ENCODE results near the gene A4GNT.
"Not testable (repeated sequence)": the region's sequence is repeated elsewhere in the genome, so short reads cannot be mapped to it uniquely, and the experiment has no call there.

A4GNT gene

DNA sequence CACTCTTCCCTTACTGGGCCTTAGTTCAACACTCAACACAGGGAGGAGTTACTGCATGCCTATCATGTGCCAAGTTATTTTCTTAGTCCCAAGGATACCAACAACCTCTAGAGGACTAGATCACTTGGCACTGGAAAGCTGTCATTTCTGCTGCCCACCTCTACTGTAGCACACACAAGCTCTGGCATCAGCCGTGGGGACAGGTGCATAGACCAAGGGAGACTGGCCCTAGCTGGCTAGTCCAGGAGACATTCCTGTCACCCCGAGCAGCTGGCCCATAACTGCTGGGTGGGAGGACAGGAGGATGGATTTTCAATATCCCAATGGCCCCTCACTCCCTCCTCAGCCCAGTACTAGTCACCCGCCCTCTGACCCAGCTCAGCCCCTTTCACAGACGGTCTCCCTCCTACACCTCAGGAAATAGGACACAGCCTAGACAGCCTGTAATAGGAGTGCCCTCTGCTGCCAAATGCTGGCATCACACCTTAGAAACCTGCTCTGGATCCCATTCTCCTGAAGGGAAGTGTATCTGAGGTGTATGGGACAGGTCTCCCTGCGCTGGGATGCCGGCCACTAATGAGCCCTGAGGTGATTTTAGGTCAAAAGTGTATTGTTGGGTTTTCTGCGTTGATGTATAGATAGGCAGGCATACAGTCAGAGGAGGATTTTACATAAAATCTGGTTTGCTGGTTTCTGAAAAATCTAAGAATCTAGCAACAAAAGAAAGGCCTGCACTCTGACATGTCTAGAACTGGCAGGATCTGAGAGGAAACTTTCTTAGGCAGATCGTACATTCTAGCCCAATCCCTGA lies 13.4 kb downstream of the A4GNT start:
- DNase-seq (ENCODE audit: low read depth) = peak; percentile 38

GRCh38 chr3:138114988-138115971 lies 16.9 kb downstream of the A4GNT start, which contains the start of gene DZIP1L:
Gene DZIP1L (minus strand): TSS chr3:138115608. CDS start chr3:138103971, 11,637 bp downstream.
- no peak for DNase-seq (ENCODE audit: low read depth)

DNA sequence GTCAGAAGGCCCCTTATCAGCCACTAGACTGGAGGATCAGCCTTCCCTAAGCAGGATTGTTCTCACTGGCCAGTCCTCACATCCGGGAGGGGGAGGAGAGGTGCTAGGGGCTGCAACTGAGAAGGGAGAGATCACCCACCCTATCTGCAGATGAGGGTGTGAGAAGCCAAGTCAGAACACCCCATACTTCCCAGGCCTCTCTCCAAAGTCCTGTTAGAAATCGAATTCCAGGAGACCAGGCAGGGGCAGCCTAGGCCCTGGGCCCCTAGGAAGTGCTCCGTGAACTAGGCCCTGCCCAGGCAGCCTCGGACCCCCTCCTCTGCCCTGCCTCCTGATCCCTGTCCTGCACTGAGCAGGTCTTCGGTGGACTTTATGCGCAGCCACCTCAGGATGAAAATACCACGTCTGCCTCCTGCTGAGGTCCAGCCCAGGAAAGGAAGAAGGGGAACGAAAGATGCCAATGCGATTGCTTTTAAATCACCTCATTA lies 17.7 kb downstream of the A4GNT start:
- DNase-seq (ENCODE audit: low read depth) = no peak

DNA sequence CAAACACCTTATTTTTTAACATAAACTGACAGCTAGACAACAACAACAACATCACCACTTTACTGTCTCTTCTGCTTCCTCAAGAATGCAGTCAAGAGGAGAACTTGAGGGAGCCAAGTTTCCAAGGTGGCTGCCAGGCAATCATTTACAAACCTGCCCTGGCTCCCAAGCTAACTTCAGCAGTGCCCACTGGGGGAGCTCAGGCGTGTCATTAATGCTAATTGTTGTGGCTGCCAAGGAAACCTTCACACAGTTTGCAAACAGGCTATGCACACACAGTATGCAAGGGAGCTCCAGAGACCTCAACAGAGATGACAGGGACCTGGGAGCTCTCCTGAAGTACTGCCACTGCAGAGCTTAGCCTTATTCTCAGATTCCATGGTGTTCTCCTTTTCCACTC lies 18.9 kb downstream of the A4GNT start:
- DNase-seq (ENCODE audit: low read depth) = no peak

- DNase-seq (ENCODE audit: low read depth) = no peak
Measured at GRCh38 chr3:138112362-138112761, 19.8 kb downstream of the A4GNT start.

DNA sequence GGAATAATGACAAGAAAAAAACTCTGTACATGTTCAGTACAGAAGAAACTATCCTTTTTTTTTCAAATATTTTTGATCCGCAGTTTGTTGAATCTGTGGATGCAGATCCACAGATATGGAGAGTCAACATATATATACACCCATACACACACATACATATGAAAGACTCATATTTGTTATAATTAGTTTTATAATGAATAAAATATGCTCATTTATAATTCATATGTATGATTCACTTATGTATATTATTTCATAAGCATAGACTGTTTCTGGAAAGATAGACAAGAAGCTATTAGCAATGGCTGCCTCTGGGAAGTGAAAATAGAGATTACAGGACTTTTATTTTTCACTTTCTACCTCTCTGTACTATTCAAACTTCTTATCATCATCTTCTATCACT lies 26.6 kb downstream of the A4GNT start:
- DNase-seq (ENCODE audit: low read depth) = no peak

- no peak for DNase-seq (ENCODE audit: low read depth)
Measured at GRCh38 chr3:138103466-138103865, 28.7 kb downstream of the A4GNT start.

- not testable (repeated sequence) for DNase-seq (ENCODE audit: low read depth)
Measured at GRCh38 chr3:138101351-138101940, 30.7 kb downstream of the A4GNT start.

- DNase-seq (ENCODE audit: low read depth) = no peak
Measured at GRCh38 chr3:138099417-138099816, 32.8 kb downstream of the A4GNT start.

DNA sequence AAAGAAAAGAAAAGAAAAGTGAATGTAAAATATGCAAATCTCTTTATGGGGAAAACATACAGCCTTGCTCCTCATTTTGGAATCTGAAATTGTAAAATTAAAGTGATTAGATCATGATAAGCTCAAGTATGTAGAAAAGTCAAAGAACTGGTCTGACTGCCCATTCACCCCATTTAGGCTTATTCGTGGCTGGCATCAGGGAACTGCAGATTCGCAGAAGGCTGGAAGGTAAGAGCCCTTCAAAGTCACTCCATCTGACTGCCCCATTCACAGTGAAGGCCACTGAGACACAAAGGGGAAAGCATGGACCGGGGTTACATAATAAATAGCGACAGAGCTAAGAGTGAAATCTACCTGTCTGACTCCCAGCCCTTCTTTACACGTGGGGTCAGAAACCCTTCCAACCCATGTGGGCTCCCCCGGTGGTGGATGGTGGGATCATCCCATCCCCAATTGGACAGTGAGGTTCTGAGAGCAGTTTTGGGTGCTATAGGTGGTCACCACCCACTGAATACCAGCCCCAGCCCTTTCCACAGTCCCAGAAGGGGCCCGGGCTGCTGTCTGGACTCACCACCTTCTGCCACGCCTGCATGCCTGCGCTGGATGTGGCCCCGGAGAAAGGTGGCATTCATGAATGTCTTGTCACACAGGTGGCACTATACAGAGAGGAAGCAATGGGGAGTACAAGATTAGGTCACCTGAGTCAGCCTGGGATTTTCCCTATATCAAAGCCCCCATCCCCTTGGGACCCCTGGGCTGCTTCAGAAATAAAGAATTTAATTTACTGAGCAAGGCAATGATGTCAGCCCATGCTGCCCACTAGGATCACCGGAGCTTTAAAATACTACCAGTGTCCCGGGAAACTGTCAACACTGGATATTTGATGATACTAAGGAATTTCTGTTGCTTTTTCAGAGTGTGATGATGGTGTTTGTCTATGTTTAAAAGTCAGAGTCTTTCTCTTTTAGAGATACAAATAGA lies 34.7 kb downstream of the A4GNT start:
- DNase-seq (ENCODE audit: low read depth) = no peak

DNA sequence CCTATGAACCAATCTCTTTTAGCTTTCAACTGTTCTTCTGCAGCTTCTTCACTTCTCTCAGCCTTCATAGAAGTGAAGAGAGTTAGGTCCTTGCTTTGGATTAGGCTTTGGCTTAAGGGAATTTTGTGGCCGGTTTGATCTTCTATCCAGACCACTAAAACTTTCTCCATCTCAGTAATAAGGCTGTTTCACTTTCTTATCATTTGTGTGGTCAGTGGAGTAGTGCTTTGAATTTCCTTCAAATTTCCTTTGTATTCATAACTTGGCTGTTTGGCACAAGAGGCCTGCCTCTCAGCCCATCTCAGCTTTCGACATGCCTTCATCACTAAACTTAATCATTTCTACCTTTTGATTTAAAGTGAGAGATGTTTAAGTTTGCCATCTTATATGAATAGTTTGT lies 38.5 kb downstream of the A4GNT start:
- no peak for DNase-seq (ENCODE audit: low read depth)

GRCh38 chr3:138092023-138092422 lies 40.2 kb downstream of the A4GNT start:
- no peak for DNase-seq (ENCODE audit: low read depth)

GRCh38 chr3:138089091-138089490 lies 43.1 kb downstream of the A4GNT start:
- no peak for DNase-seq (ENCODE audit: low read depth)

GRCh38 chr3:138085745-138086144 lies 46.4 kb downstream of the A4GNT start:
- DNase-seq (ENCODE audit: low read depth) = not testable (repeated sequence)

DNA sequence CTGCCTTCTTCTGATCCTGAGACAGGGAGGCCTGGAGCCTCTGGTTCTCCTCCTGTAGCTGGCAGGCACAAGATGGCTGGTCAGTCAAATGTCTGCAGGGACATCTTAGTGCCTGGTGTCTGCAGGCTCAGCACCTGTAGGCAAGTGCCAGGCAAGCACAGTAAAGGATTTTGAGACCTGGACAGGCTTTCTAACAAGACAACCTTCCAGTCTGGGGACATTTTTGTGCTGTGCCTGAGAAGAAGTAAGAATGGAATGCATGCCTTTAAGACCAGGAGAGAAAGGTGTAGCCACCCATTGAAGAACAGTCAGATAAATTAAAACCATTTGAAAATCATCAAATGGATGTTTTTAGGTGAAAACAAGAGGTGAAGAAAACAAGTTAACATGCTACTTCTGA lies 48.0 kb downstream of the A4GNT start:
- DNase-seq (ENCODE audit: low read depth) = no peak

DNA sequence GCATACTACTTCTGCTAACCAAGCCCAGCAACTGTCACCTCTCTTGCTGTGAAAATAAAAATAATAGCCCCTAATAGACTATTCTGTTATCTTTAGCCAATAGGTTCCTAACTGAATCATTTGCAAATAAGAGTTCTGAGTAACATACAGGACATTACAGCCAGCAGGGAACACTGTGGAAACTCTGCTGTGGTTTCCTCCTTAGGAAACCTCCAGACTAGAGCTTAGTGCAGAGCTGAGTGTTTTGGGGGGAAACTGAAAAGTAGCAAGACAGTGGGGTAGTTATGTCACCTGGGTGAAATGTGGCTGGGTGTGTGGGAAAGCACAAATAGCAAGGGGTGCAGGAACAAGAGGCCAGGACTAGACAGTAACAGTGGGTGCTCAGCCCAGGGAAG lies 49.2 kb downstream of the A4GNT start:
- DNase-seq (ENCODE audit: low read depth) = no peak

GRCh38 chr3:138082085-138082991 lies 49.9 kb downstream of the A4GNT start:
- DNase-seq (ENCODE audit: low read depth) = no peak

DNA sequence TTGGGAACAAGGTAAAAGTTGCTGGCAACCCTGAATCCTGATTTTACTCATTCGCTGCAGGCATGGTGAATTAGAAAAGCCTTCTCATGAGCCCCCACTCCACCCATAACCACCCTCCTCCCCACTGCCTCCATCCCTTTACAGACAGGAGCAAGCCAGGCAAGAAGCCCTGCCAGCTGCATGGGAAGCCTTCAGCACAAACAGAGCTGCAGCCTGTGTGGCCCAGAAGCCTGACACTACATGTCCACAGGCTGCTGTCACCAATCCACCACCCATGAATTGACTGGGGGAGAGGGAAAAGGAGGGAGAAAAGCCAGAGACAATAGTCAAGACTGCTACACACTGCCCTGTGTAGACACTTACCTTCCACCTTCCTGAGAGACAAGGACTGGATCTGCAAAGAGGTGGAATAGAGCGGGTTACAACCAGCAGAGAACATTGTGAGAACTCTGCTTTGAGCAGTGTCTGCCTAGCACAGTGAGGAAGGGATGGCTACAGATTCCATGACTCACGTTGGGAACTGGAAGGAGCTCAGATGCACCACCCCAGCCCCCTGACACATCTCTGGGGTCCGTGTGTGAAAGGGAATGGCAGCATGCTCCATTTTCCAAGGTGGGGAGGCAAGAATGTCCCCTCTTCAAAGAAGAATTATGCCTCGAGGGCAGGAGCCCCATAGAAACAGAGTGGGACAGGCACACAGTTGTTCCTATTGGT lies 50.7 kb downstream of the A4GNT start:
- DNase-seq (ENCODE audit: low read depth) = no peak

GRCh38 chr3:138079901-138080300 lies 52.3 kb downstream of the A4GNT start:
- DNase-seq (ENCODE audit: low read depth) = no peak

Data from activated T-cell treated with anti-CD3 and anti-CD28 coated beads for 24 hours (primary cell).